ENCODE results near the gene ZNF609.
A peak's percentile ranks its signal among the peaks of the same experiment; 100 is the strongest.

The ZNF609 gene

GRCh38 chr15:64618138-64618537, 157.8 kb downstream of the ZNF609 start:
- H3K27me3 ChIP-seq (replicated peaks in 2 of 5; ENCODE audit: control insufficient read depth in 4 of 5, insufficient read depth in 5 of 5, low read length in 4 of 5): no peaks in the 10 kb centered on the region
- POLR2A ChIA-PET: no interaction called here
- CTCF ChIA-PET: interaction anchor here (0.7 to 2.0 kb wide), 2 partner anchors 56 to 192 kb away, joined by 4 read pairs; no protein-coding TSS in a partner anchor

DNA sequence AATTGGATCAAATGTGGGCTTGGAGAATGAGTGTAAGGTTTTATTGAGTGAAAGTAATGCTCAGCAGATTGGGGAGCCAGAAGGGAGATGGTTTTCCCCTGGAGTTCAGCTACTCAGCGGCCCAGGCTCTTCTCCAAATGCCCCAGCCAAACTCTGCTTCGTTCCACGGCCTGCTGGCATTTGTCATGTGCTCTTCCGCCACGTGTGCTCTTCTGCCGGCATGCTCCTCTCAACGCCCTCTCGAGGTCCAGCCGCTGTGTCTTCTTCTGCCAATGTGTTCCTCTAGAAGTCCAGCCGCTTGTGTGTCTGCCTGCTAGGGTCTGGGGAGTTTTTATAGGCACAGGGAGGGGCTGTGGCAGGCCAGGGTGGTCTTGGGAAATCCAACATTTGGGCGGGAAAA, 158.2 kb downstream of the ZNF609 start:
- Histone ChIP-seq H3K27me3 (replicated peaks in 2 of 5; ENCODE audit: control insufficient read depth in 4 of 5, insufficient read depth in 5 of 5, low read length in 4 of 5) (no peaks in the 10 kb centered on the region), H3K9me3 (ENCODE audit: control extremely low read depth in 1 of 5, control insufficient read depth in 4 of 5, insufficient read depth in 2 of 5, low read depth in 1 of 5, low read length in 4 of 5) (no peaks in the 10 kb centered on the region), H3K4me3 (ENCODE audit: control insufficient read depth in 1 of 7, extremely low read depth in 1 of 7, insufficient read depth in 4 of 7, low read depth in 2 of 7, low read length in 6 of 7) (no peak overlapping the region), H3K27ac (ENCODE audit: insufficient read depth in 1 of 2, low read depth in 1 of 2, low read length in 2 of 2, poor library complexity in 1 of 2, severe bottlenecking in 2 of 2) (no peak overlapping the region), H3K36me3 (ENCODE audit: control insufficient read depth in 4 of 4, insufficient read depth in 4 of 4, low read length in 3 of 4) (no peaks in the 10 kb centered on the region), H3K4me1 (ENCODE audit: control extremely low read depth in 1 of 4, control insufficient read depth in 4 of 4, insufficient read depth in 4 of 4, low read length in 3 of 4) (peaks cover 20 to 57% (median 52%) of the 10 kb centered on the region in 4 experiments)
- no peak for DNase-seq
- CTCF ChIA-PET: interaction anchor here (1.2 to 2.0 kb wide), 2 partner anchors 29 to 56 kb away, joined by 3 to 4 read pairs; no protein-coding TSS in a partner anchor
- 92% methylated on average over 9 of the region's 11 CpGs for WGBS (ENCODE audit: insufficient coverage)
- POLR2A ChIA-PET: no interaction called here

More at GRCh38 chr15:64618138-64618537, 157.8 kb downstream of the ZNF609 start:
- Histone ChIP-seq H3K36me3 (ENCODE audit: control insufficient read depth in 4 of 4, insufficient read depth in 4 of 4, low read length in 3 of 4) (no peaks in the 10 kb centered on the region), H3K9me3 (ENCODE audit: control extremely low read depth in 1 of 5, control insufficient read depth in 4 of 5, insufficient read depth in 2 of 5, low read depth in 1 of 5, low read length in 4 of 5) (no peaks in the 10 kb centered on the region), H3K4me3 (ENCODE audit: control insufficient read depth in 1 of 7, extremely low read depth in 1 of 7, insufficient read depth in 4 of 7, low read depth in 2 of 7, low read length in 6 of 7) (no peak overlapping the region), H3K4me1 (ENCODE audit: control extremely low read depth in 1 of 4, control insufficient read depth in 4 of 4, insufficient read depth in 4 of 4, low read length in 3 of 4) (peaks cover 18 to 53% (median 48%) of the 10 kb centered on the region in 4 experiments), H3K27ac (ENCODE audit: insufficient read depth in 1 of 2, low read depth in 1 of 2, low read length in 2 of 2, poor library complexity in 1 of 2, severe bottlenecking in 2 of 2) (no peak overlapping the region)
- no peak for DNase-seq
- WGBS (ENCODE audit: insufficient coverage): 100% methylated on average over 1 of the region's 5 CpGs

GRCh38 chr15:64619880-64620839, 159.8 kb downstream of the ZNF609 start:
- POLR2A ChIA-PET: no interaction called here
- Histone ChIP-seq H3K36me3 (ENCODE audit: control insufficient read depth in 4 of 4, insufficient read depth in 4 of 4, low read length in 3 of 4) (peaks cover 0 to 7% (median 0%) of the 10 kb centered on the region in 4 experiments), H3K4me1 (ENCODE audit: control extremely low read depth in 1 of 4, control insufficient read depth in 4 of 4, insufficient read depth in 4 of 4, low read length in 3 of 4) (peaks cover 27 to 70% (median 63%) of the 10 kb centered on the region in 4 experiments), H3K4me3 (ENCODE audit: control insufficient read depth in 1 of 7, extremely low read depth in 1 of 7, insufficient read depth in 4 of 7, low read depth in 2 of 7, low read length in 6 of 7) (no peak overlapping the region), H3K9me3 (ENCODE audit: control extremely low read depth in 1 of 5, control insufficient read depth in 4 of 5, insufficient read depth in 2 of 5, low read depth in 1 of 5, low read length in 4 of 5) (no peaks in the 10 kb centered on the region), H3K27me3 (replicated peaks in 2 of 5; ENCODE audit: control insufficient read depth in 4 of 5, insufficient read depth in 5 of 5, low read length in 4 of 5) (no peaks in the 10 kb centered on the region), H3K27ac (ENCODE audit: insufficient read depth in 1 of 2, low read depth in 1 of 2, low read length in 2 of 2, poor library complexity in 1 of 2, severe bottlenecking in 2 of 2) (peak overlapping the region in 1 of 2 experiments; percentile 4)
- DNase-seq: peak in 1 of 3 donors; percentile 42
- WGBS (ENCODE audit: insufficient coverage): 78% methylated on average over 1 of the region's 1 CpG
- CTCF ChIA-PET: interaction anchor here (0.5 to 1.2 kb wide), 4 partner anchors 34 to 194 kb away, joined by 3 to 4 read pairs (median 3); no protein-coding TSS in a partner anchor

GRCh38 chr15:64621056-64621455, 160.7 kb downstream of the ZNF609 start:
- CTCF ChIA-PET: interaction anchor here (0.7 to 1.0 kb wide), 2 partner anchors 52 to 169 kb away, joined by 3 read pairs; no protein-coding TSS in a partner anchor
- peaks cover 27 to 69% (median 62%) of the 10 kb centered on the region in 4 experiments for H3K4me1 ChIP-seq (ENCODE audit: control extremely low read depth in 1 of 4, control insufficient read depth in 4 of 4, insufficient read depth in 4 of 4, low read length in 3 of 4)
- H3K27me3 ChIP-seq (replicated peaks in 2 of 5; ENCODE audit: control insufficient read depth in 4 of 5, insufficient read depth in 5 of 5, low read length in 4 of 5): no peaks in the 10 kb centered on the region
- POLR2A ChIA-PET: no interaction called here
- H3K9me3 ChIP-seq (ENCODE audit: control extremely low read depth in 1 of 5, control insufficient read depth in 4 of 5, insufficient read depth in 2 of 5, low read depth in 1 of 5, low read length in 4 of 5): no peaks in the 10 kb centered on the region
- peaks cover 0 to 7% (median 0%) of the 10 kb centered on the region in 4 experiments for H3K36me3 ChIP-seq (ENCODE audit: control insufficient read depth in 4 of 4, insufficient read depth in 4 of 4, low read length in 3 of 4)
- no CpG with 5 or more reads among the region's 3 CpGs for WGBS (ENCODE audit: insufficient coverage)
- no peak overlapping the region for H3K4me3 ChIP-seq (ENCODE audit: control insufficient read depth in 1 of 7, extremely low read depth in 1 of 7, insufficient read depth in 4 of 7, low read depth in 2 of 7, low read length in 6 of 7)
- no peak for DNase-seq
- no peak overlapping the region for H3K27ac ChIP-seq (ENCODE audit: insufficient read depth in 1 of 2, low read depth in 1 of 2, low read length in 2 of 2, poor library complexity in 1 of 2, severe bottlenecking in 2 of 2)

DNA sequence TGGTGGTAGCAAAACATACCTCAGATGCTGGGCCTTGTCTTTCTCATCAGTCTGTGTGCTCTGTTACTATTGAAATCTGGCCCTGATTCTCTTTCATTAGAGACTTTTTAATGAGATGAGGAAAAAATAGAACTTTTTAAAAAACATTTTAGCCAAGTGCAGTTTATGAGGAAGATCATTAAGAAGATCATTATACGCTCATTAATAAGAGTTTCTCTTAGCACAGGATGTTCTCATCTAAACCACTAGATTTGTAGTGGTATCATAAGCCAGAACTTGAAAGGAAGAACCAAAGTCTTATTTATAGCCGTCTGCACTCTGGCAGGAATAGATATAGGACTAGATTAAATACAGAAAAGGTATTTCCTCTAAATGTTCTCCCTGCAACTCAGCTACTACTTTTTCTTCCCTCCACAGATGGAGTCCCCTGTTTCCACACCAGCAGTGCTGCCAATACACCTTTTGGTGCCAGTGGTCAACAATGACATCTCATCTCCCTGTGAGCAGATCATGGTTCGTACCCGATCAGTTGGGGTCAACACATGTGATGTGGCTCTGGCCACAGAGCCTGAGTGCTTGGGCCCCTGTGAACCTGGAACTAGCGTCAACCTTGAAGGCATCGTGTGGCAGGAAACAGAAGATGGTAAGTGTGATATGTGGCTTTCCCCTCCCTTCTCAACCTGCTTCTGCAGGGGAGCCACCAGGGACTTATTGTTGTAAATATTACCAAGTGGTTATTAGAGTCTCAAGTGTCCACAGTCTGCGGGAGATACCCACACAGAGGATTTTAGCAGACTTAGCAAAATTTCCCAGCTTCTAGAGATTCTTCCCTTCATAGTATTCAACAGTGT, 162.3 kb downstream of the ZNF609 start:
- DNase-seq: peak; percentile 39 to 90 (median 86)
- ChIA-PET CTCF (no interaction called here), POLR2A (interaction anchor here (1.4 kb wide), 1 partner anchor 11 kb away, joined by 3 read pairs; no protein-coding TSS in a partner anchor)
- Histone ChIP-seq H3K36me3 (ENCODE audit: control insufficient read depth in 4 of 4, insufficient read depth in 4 of 4, low read length in 3 of 4) (peaks cover 1 to 16% (median 5%) of the 10 kb centered on the region in 4 experiments), H3K4me1 (ENCODE audit: control extremely low read depth in 1 of 4, control insufficient read depth in 4 of 4, insufficient read depth in 4 of 4, low read length in 3 of 4) (peaks cover 27 to 69% (median 61%) of the 10 kb centered on the region in 4 experiments), H3K27ac (ENCODE audit: insufficient read depth in 1 of 2, low read depth in 1 of 2, low read length in 2 of 2, poor library complexity in 1 of 2, severe bottlenecking in 2 of 2) (peak overlapping the region in 1 of 2 experiments; percentile 18), H3K4me3 (ENCODE audit: control insufficient read depth in 1 of 7, extremely low read depth in 1 of 7, insufficient read depth in 4 of 7, low read depth in 2 of 7, low read length in 6 of 7) (peak overlapping the region in 3 of 7 experiments; percentile 22 to 45 (median 26)), H3K9me3 (ENCODE audit: control extremely low read depth in 1 of 5, control insufficient read depth in 4 of 5, insufficient read depth in 2 of 5, low read depth in 1 of 5, low read length in 4 of 5) (no peaks in the 10 kb centered on the region), H3K27me3 (replicated peaks in 2 of 5; ENCODE audit: control insufficient read depth in 4 of 5, insufficient read depth in 5 of 5, low read length in 4 of 5) (no peaks in the 10 kb centered on the region)
- 5% methylated on average over 2 of the region's 7 CpGs for WGBS (ENCODE audit: insufficient coverage)

GRCh38 chr15:64623347-64623996, 163.1 kb downstream of the ZNF609 start:
- ChIA-PET CTCF (no interaction called here), POLR2A (interaction anchor here (1.4 kb wide), 1 partner anchor 11 kb away, joined by 3 read pairs; no protein-coding TSS in a partner anchor)
- Histone ChIP-seq H3K9me3 (ENCODE audit: control extremely low read depth in 1 of 5, control insufficient read depth in 4 of 5, insufficient read depth in 2 of 5, low read depth in 1 of 5, low read length in 4 of 5) (no peaks in the 10 kb centered on the region), H3K4me3 (ENCODE audit: control insufficient read depth in 1 of 7, extremely low read depth in 1 of 7, insufficient read depth in 4 of 7, low read depth in 2 of 7, low read length in 6 of 7) (no peak overlapping the region), H3K4me1 (ENCODE audit: control extremely low read depth in 1 of 4, control insufficient read depth in 4 of 4, insufficient read depth in 4 of 4, low read length in 3 of 4) (peaks cover 27 to 65% (median 59%) of the 10 kb centered on the region in 4 experiments), H3K27me3 (replicated peaks in 2 of 5; ENCODE audit: control insufficient read depth in 4 of 5, insufficient read depth in 5 of 5, low read length in 4 of 5) (no peaks in the 10 kb centered on the region), H3K36me3 (ENCODE audit: control insufficient read depth in 4 of 4, insufficient read depth in 4 of 4, low read length in 3 of 4) (peaks cover 2 to 20% (median 5%) of the 10 kb centered on the region in 4 experiments), H3K27ac (ENCODE audit: insufficient read depth in 1 of 2, low read depth in 1 of 2, low read length in 2 of 2, poor library complexity in 1 of 2, severe bottlenecking in 2 of 2) (no peak overlapping the region)
- 0% methylated on average over 1 of the region's 2 CpGs for WGBS (ENCODE audit: insufficient coverage)
- peak in 1 of 3 donors; percentile 36 for DNase-seq
